HG03060 (cell line): ENCODE results near the gene TADA2B.

Experiments used
- ATAC-seq: cut with Tn5 transposase; IDR thresholded peaks from one replicate; pipeline ENCODE4 v1.9.1; 2021; ENCODE audit warnings: low read depth, moderate number of reproducible peaks; ENCODE audit not compliant: unreplicated experiment

Gene TADA2B

DNA sequence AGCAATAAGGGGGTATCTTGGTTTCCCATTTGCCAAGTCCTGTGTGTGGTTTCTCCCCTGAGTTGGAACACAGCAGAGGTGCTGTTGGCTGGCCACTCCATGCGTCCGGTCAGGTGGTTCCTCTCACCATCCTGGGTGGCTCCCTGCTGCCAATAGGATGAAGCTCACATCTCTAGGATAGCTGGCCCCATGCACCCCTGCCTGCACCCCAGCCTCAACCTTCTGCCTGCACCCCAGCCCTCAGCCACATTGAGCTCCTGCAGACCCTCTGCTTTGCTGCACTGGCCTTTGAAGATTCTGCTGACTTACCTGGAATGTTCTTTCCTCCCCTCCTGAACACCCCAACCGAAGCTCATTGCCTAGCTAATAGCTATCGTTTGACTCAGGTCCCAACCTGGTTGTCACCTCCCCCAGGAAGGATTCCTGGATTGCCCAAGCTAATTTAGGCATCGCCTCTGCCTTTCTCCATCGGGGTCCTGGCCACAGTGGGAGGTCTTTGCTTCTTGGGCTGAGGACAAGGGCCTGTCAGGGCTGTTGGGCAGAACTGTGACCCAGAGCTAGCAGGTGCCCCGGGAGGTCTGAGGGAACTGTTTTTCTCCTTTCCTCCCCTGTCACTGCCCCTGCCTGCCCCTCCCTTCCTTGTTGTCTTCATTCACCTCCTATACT, 61.3 kb downstream of the TADA2B start:
- no peak for ATAC-seq

DNA sequence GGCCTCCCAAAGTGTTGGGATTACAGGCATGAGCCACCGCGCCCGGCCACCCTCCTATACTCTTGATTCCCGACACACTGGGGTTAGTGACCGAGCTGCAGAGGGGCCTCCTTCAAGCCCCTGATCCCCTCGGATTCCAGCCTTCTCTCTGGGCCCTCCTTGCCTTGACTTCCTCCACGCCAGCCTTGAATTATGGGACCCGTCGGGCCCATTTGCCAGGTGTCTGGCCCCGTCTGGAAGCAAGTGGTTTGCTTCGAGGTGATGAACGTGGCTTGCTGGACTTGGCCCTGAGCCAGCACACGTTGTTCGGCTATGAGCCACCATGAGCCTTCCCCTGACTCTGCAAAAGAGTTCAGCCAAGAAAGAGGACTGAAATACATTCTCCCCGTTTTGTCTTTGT, 62.1 kb downstream of the TADA2B start:
- no peak for ATAC-seq

DNA sequence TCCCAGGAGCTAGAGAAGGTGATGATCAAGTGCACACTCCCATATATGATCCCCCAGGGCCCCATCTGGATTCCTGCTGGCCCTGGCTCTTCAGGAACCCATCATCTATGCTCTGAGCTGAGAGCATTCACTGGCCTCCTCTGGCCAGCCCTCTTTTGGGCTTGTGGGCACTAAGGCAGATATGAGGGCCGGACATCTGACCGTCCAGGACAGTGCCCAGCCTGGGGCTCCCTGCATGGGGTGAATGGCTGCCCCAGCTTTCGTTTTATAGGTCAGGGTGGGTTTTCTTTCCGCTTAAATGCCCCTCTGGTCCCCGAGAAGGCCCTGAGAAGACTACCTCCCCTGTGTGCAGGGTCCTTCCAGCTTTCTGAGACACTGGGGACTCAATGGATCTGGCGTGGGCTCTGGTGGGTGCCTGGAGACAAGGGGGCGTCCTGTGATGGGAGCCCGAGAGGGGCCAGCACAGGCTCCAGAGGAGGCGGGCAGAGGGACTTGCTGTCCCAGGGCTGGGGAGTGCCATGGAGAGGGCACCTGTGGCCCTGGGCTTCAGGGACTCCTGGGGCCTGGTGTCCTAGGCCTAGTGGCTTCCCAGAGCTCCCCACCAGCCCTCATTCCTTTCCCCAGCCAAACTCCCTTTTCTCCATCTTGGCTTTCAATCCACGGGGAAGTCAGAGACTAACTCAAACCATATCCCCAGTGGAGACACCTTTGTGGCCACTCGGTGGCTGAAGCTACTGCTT, 64.2 kb downstream of the TADA2B start:
- no peak for ATAC-seq
